Measurements from ENCODE around the gene WIPF3.
A peak's percentile ranks its signal among the peaks of the same experiment; 100 is the strongest.

Gene WIPF3

GRCh38 chr7:29875741-29876140 lies 69.4 kb downstream of the WIPF3 start:
- Histone ChIP-seq H3K4me1 (ENCODE audit: control insufficient read depth, low read length) (no peaks in the 10 kb centered on the region), H3K9me2 (replicated peaks; ENCODE audit: control insufficient read depth, low read length) (no peaks in the 10 kb centered on the region), H3K79me2 (ENCODE audit: control insufficient read depth, low read length) (no peaks in the 10 kb centered on the region), H3K27ac (ENCODE audit: low read depth, low read length) (no peak overlapping the region), H3K36me3 (ENCODE audit: control insufficient read depth, low read length) (no peaks in the 10 kb centered on the region), H3K27me3 (ENCODE audit: control insufficient read depth, low read length) (0 out of 2 replicates have a peak, but pooled peaks cover 3% of the 10 kb centered on the region), H3F3A (ENCODE audit: control insufficient read depth, insufficient read depth) (no peaks in the 10 kb centered on the region), H4K20me1 (ENCODE audit: control insufficient read depth, insufficient read depth, low read depth, low read length) (no peaks in the 10 kb centered on the region), H3K9me3 (ENCODE audit: control insufficient read depth, insufficient read depth, low read length) (no peaks in the 10 kb centered on the region), H3K4me2 (ENCODE audit: low read length) (no peak overlapping the region), H3K4me3 (ENCODE audit: low read length) (no peak overlapping the region)
- no peak for TF ChIP-seq CTCF (IDR thresholded peaks at IDR 0.05; ENCODE audit: low read depth, low read length, poor library complexity, severe bottlenecking)
- TF ChIP-seq EZH2phosphoT487 (IDR thresholded peaks at IDR 0.05; ENCODE audit: borderline replicate concordance, low read length): no peak

GRCh38 chr7:29877196-29877595 lies 70.9 kb downstream of the WIPF3 start:
- H3F3A ChIP-seq (ENCODE audit: control insufficient read depth, insufficient read depth): no peaks in the 10 kb centered on the region
- no peak overlapping the region for H3K4me3 ChIP-seq (ENCODE audit: low read length)
- H3K36me3 ChIP-seq (ENCODE audit: control insufficient read depth, low read length): no peaks in the 10 kb centered on the region
- TF ChIP-seq CTCF (IDR thresholded peaks at IDR 0.05; ENCODE audit: low read depth, low read length, poor library complexity, severe bottlenecking): no peak
- TF ChIP-seq EZH2phosphoT487 (IDR thresholded peaks at IDR 0.05; ENCODE audit: borderline replicate concordance, low read length): no peak
- H3K9me2 ChIP-seq (replicated peaks; ENCODE audit: control insufficient read depth, low read length): no peaks in the 10 kb centered on the region
- no peaks in the 10 kb centered on the region for H3K79me2 ChIP-seq (ENCODE audit: control insufficient read depth, low read length)
- peaks cover 3% of the 10 kb centered on the region; the same call in 1 of the 2 replicates for H3K27me3 ChIP-seq (ENCODE audit: control insufficient read depth, low read length)
- H4K20me1 ChIP-seq (ENCODE audit: control insufficient read depth, insufficient read depth, low read depth, low read length): no peaks in the 10 kb centered on the region
- no peaks in the 10 kb centered on the region for H3K9me3 ChIP-seq (ENCODE audit: control insufficient read depth, insufficient read depth, low read length)
- H3K4me1 ChIP-seq (ENCODE audit: control insufficient read depth, low read length): no peaks in the 10 kb centered on the region
- H3K4me2 ChIP-seq (ENCODE audit: low read length): no peak overlapping the region
- no peak overlapping the region for H3K27ac ChIP-seq (ENCODE audit: low read depth, low read length)

- Histone ChIP-seq H3K4me3 (ENCODE audit: low read length) (no peak overlapping the region), H3K4me1 (ENCODE audit: control insufficient read depth, low read length) (no peaks in the 10 kb centered on the region), H3K4me2 (ENCODE audit: low read length) (no peak overlapping the region), H3K9me2 (replicated peaks; ENCODE audit: control insufficient read depth, low read length) (no peaks in the 10 kb centered on the region), H3F3A (ENCODE audit: control insufficient read depth, insufficient read depth) (no peaks in the 10 kb centered on the region), H3K9me3 (ENCODE audit: control insufficient read depth, insufficient read depth, low read length) (no peaks in the 10 kb centered on the region), H4K20me1 (ENCODE audit: control insufficient read depth, insufficient read depth, low read depth, low read length) (no peaks in the 10 kb centered on the region), H3K27ac (ENCODE audit: low read depth, low read length) (no peak overlapping the region), H3K36me3 (ENCODE audit: control insufficient read depth, low read length) (no peaks in the 10 kb centered on the region), H3K27me3 (ENCODE audit: control insufficient read depth, low read length) (peaks cover 9% of the 10 kb centered on the region; the same call in 1 of the 2 replicates), H3K79me2 (ENCODE audit: control insufficient read depth, low read length) (no peaks in the 10 kb centered on the region)
- TF ChIP-seq EZH2phosphoT487 (IDR thresholded peaks at IDR 0.05; ENCODE audit: borderline replicate concordance, low read length) (no peak), CTCF (IDR thresholded peaks at IDR 0.05; ENCODE audit: low read depth, low read length, poor library complexity, severe bottlenecking) (peak; percentile 83)
Measured at GRCh38 chr7:29878081-29878688, 71.9 kb downstream of the WIPF3 start.
